Left cardiac atrium (tissue), 4 donors: Measurements from ENCODE around the gene VWA2. TPM values are rescaled to one million over a fixed set of nuclear protein-coding genes. Genes with fewer than 3 reads are reported as not detected.
"Not testable (repeated sequence)": the region's sequence is repeated elsewhere in the genome, so short reads cannot be mapped to it uniquely, and the experiment has no call there.

Experiments
- ATAC-seq, 2 donors: fragments of 200-7000 bp; cut with Tn5 transposase; one replicate each; pipeline ENCODE4 v1.9.1; 2020; ENCODE audit warnings: mild to moderate bottlenecking in 2 of 2, moderate library complexity in 2 of 2
- DNase-seq: peaks from one replicate; pipeline ENCODE4 v3.0.0-alpha.2; 2020
- intact Hi-C, 2 donors: fragments of 100-400 bp; cut with DNase I; formaldehyde crosslinking; loops; one replicate each; pipeline versions ENCODE4 v1.14.1 to v1.15.1; 2022 to 2023
- total RNA-seq, 2 donors: library from RNA; stranded (reverse); fragmentation: NEBNext Ultra II Directional; extraction: Animal tissue kit (Norgen Biotek cat#: 25700); gene quantifications; one replicate each; pipeline ENCODE4 v1.2.1, GENCODE V29; 2021
- donor health status: DM: no; HTN: yes; CAD: no.
- donor health status: DM: no; HTN: yes; CAD: no; lungs with severe emphysema.
- donor health status: DM: yes; HTN: yes; CAD: no.
- donor health status: Dilated cardiomyopathy.

The VWA2 gene
- total RNA-seq, 2 donors from 2014 or later, result 0.13 to 0.21 TPM

GRCh38 chr10:114329634-114330365, 90.7 kb downstream of the VWA2 start:
- intact Hi-C loops, result no loop called here
- no peak for DNase-seq
- ATAC-seq, result no peak

GRCh38 chr10:114332301-114333192, 93.5 kb downstream of the VWA2 start:
- intact Hi-C loops, result no loop called here
- DNase-seq, result no peak
- no peak for ATAC-seq

GRCh38 chr10:114333441-114333840, 94.4 kb downstream of the VWA2 start:
- DNase-seq, ATAC-seq, intact Hi-C loops: not testable (repeated sequence)

GRCh38 chr10:114334301-114334700, 95.2 kb downstream of the VWA2 start:
- no peak for DNase-seq

GRCh38 chr10:114335614-114336013, 96.6 kb downstream of the VWA2 start:
- intact Hi-C loops, result no loop called here
- ATAC-seq (no peak), DNase-seq (no peak)

More at GRCh38 chr10:114334301-114334700, 95.2 kb downstream of the VWA2 start:
- intact Hi-C loops, result no loop called here
- no peak for ATAC-seq

- intact Hi-C loops, result no loop called here
- ATAC-seq, result no peak
- DNase-seq, result no peak
These were observed 97.9 kb downstream of the VWA2 start for GRCh38 chr10:114336823-114337509.

GRCh38 chr10:114337510-114338462, 98.7 kb downstream of the VWA2 start:
- intact Hi-C loops, result no loop called here
- ATAC-seq (no peak), DNase-seq (no peak)

GRCh38 chr10:114340816-114341215, 101.8 kb downstream of the VWA2 start:
- no peak for DNase-seq
- intact Hi-C loops, result no loop called here
- peak; percentile 58 to 65 for ATAC-seq

Other genes with a start within 250 kb of the VWA2 start
- gene ADRB1, start 195.4 kb upstream of the VWA2 start, total RNA-seq, result 10 to 100 TPM; 53.0 to 60.9 TPM
- gene CCDC186, start 65.1 kb upstream of the VWA2 start, total RNA-seq, result 10 to 100 TPM; 17.9 to 24.3 TPM
- gene TDRD1, start 59.9 kb upstream of the VWA2 start, total RNA-seq, result 1 to 10 TPM in 1 of 2 donors, under 1 TPM in 1; 0.77 to 1.0 TPM
- 1 to 10 TPM; 5.5 to 7.6 TPM for gene AFAP1L2, start 165.2 kb downstream of the VWA2 start, total RNA-seq